ENCODE results near the gene DAG1. TPM values are rescaled to one million over a fixed set of nuclear protein-coding genes. Genes with fewer than 3 reads are reported as not detected.

Gene DAG1
- polyA plus RNA-seq, 1 experiment = 29.5 TPM

DNA sequence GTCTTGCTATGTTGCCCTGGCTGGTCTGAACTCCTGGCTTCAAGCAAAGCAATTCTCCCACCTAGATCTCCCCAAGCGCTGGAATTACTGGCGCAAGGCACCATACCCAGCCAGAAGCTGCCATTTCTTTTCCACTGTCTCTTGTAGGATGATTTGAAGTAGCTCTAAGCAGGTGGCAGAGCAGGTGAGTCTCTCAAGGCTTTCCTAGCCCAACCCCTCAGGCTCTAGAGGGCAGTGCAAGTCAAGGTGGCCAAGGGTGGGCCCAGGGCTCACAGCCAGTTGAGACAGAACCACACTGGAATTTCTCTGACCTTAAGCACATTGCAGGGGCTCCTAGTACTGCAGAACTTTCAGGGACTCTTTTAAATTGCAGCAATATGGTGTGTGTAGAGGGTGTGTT is 15.6 kb upstream of the DAG1 start:
- DNase-seq (ENCODE audit: low read depth, low spot score) = no peak
- H3K27me3 ChIP-seq (ENCODE audit: control insufficient read depth, insufficient read depth, low read length) = no peaks in the 10 kb centered on the region
- ChIA-PET POLR2A (no interaction called here), CTCF (interaction anchor here (0.6 to 1.6 kb wide), 3 partner anchors 112 to 249 kb away, joined by 3 read pairs; partner anchors contain the start of gene USP4)
- TF ChIP-seq, protein P1, sequence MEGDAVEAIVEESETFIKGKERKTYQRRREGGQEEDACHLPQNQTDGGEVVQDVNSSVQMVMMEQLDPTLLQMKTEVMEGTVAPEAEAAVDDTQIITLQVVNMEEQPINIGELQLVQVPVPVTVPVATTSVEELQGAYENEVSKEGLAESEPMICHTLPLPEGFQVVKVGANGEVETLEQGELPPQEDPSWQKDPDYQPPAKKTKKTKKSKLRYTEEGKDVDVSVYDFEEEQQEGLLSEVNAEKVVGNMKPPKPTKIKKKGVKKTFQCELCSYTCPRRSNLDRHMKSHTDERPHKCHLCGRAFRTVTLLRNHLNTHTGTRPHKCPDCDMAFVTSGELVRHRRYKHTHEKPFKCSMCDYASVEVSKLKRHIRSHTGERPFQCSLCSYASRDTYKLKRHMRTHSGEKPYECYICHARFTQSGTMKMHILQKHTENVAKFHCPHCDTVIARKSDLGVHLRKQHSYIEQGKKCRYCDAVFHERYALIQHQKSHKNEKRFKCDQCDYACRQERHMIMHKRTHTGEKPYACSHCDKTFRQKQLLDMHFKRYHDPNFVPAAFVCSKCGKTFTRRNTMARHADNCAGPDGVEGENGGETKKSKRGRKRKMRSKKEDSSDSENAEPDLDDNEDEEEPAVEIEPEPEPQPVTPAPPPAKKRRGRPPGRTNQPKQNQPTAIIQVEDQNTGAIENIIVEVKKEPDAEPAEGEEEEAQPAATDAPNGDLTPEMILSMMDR (IDR thresholded peaks at IDR 0.05; ENCODE audit: low read depth, low read length) = no peak
- no peak overlapping the region for H3K4me3 ChIP-seq (ENCODE audit: low read depth, low read length)
- H3K9me3 ChIP-seq (ENCODE audit: control insufficient read depth, insufficient read depth, low read length) = no peaks in the 10 kb centered on the region
- no peak overlapping the region for H3K27ac ChIP-seq (ENCODE audit: low read depth, low read length)

DNA sequence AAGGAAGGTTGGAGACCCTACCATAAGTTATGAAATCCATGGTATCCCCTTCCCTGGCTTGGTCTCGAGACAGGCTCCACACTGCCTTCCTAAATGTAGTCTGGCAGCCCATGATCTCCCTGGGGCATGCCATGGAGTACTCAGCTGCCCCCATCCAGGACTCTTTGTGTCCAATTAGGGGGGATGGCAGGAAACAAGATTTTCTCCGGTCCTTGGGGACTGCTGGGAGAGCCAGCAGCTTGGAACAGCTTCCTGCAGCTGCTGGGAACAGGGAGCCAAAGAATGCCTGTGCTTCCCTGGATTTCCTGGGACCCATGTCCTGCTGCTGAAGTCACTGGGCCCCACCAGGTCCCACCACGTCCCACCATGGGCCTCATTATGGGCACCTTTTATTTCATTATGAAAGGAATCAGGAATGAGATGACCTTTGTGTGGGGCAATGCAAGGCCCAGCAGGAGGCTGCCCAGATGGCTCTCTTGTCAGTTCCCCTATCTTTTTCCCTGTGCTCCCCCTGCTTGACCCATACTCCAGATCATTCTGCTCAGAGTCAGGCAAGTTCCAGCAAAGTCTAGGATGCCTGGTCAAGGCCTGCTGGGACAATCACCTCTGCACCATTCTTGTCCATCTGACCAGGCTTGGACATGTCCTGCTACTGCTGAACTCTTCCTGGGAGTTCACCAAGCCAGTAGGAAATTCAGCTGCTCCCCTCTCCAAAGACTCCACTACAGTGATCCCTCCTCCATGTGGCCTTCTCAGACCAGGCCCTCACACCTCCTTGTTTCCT is 15.0 kb upstream of the DAG1 start:
- Histone ChIP-seq H3K27me3 (ENCODE audit: control insufficient read depth, insufficient read depth, low read length) (no peaks in the 10 kb centered on the region), H3K9me3 (ENCODE audit: control insufficient read depth, insufficient read depth, low read length) (no peaks in the 10 kb centered on the region), H3K4me3 (ENCODE audit: low read depth, low read length) (no peak overlapping the region), H3K27ac (ENCODE audit: low read depth, low read length) (no peak overlapping the region)
- TF ChIP-seq, protein P1 (IDR thresholded peaks at IDR 0.05; ENCODE audit: low read depth, low read length) = no peak
- POLR2A ChIA-PET = no interaction called here
- no peak for DNase-seq (ENCODE audit: low read depth, low spot score)
- CTCF ChIA-PET = interaction anchor here (0.5 to 1.6 kb wide), 4 partner anchors 104 to 250 kb away, joined by 3 to 4 read pairs (median 3); partner anchors contain the start of gene USP4

DNA sequence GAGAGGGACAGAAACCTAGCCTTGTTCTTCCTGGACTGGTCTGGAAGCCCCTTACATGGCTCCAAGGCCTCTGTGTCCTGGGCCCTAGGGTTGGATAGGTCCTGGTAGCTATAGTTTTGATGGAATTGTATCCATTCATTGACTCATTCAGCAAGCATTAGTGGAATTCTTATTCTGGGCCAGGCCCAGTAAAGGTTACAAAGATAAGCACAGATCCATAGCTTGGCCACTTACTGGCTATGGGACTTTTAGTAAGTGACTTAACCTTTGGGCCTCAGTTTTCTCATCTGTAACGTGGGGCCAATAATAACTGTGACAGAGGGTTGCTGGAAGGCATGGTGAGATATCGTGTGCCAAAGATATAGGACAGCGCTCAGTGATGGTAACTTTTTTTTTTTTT is 13.6 kb upstream of the DAG1 start:
- no peak overlapping the region for H3K4me3 ChIP-seq (ENCODE audit: low read depth, low read length)
- no peak overlapping the region for H3K27ac ChIP-seq (ENCODE audit: low read depth, low read length)
- TF ChIP-seq, protein P1 (IDR thresholded peaks at IDR 0.05; ENCODE audit: low read depth, low read length) = no peak
- CTCF ChIA-PET = interaction anchor here (0.7 kb wide), 1 partner anchor 162 kb away, joined by 6 read pairs; no protein-coding TSS in a partner anchor
- POLR2A ChIA-PET = interaction anchor here (0.5 to 1.1 kb wide), 3 partner anchors 13 to 439 kb away, joined by 4 to 8 read pairs (median 5); partner anchors contain the start of genes DAG1 and DALRD3
- no peak for DNase-seq (ENCODE audit: low read depth, low spot score)
- H3K9me3 ChIP-seq (ENCODE audit: control insufficient read depth, insufficient read depth, low read length) = no peaks in the 10 kb centered on the region
- no peaks in the 10 kb centered on the region for H3K27me3 ChIP-seq (ENCODE audit: control insufficient read depth, insufficient read depth, low read length)

DNA sequence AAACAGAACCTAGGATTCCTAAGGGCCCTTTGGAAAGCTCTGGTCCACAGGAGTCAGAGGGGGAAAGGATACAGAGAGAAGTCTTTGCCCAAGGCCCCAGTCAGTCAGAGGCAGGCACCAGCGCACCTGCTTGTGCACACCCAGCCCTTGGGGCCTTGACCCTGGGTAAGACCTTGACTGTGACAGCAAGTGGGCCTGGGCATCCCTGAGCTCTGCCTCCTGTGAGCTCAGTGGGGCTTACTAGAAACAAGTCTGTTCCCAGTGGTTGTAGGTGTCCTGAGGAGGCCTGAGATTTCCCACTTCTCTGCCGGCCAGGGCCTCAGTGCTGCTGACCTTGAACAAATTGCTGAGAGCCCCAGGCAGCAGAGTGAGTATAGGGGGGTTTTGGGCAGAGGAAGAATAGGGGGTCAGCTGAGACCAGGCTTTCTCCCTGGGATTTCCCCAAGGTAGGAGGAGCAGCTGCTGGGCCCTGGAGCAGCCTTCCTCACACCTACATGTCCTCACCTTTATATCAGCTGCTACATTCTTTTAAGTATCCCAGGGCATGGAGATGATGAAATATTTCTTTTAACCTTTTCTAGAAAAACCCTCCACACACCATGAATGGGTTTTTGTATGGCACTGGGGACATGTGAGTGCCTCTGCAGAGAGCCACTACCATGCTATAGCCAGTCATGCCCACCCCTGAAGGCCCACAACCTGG is 9.7 kb upstream of the DAG1 start:
- CTCF ChIA-PET = interaction anchor here (3.7 kb wide), 1 partner anchor 11 kb away, joined by 14 read pairs; no protein-coding TSS in a partner anchor
- DNase-seq (ENCODE audit: low read depth, low spot score) = no peak
- H3K9me3 ChIP-seq (ENCODE audit: control insufficient read depth, insufficient read depth, low read length) = no peaks in the 10 kb centered on the region

More for the DNA sequence above, 9.7 kb upstream of the DAG1 start:
- TF ChIP-seq, protein P1 (IDR thresholded peaks at IDR 0.05; ENCODE audit: low read depth, low read length) = no peak
- Histone ChIP-seq H3K27ac (ENCODE audit: low read depth, low read length) (no peak overlapping the region), H3K4me3 (ENCODE audit: low read depth, low read length) (no peak overlapping the region), H3K27me3 (ENCODE audit: control insufficient read depth, insufficient read depth, low read length) (no peaks in the 10 kb centered on the region)
- POLR2A ChIA-PET = no interaction called here

Data from AG04450 (cell line).